ENCODE data around the gene CABCOCO1. TPM values are rescaled to one million over a fixed set of nuclear protein-coding genes. Genes with fewer than 3 reads are reported as not detected.

The CABCOCO1 gene
- total RNA-seq, 1 donor: 0.43 TPM

DNA sequence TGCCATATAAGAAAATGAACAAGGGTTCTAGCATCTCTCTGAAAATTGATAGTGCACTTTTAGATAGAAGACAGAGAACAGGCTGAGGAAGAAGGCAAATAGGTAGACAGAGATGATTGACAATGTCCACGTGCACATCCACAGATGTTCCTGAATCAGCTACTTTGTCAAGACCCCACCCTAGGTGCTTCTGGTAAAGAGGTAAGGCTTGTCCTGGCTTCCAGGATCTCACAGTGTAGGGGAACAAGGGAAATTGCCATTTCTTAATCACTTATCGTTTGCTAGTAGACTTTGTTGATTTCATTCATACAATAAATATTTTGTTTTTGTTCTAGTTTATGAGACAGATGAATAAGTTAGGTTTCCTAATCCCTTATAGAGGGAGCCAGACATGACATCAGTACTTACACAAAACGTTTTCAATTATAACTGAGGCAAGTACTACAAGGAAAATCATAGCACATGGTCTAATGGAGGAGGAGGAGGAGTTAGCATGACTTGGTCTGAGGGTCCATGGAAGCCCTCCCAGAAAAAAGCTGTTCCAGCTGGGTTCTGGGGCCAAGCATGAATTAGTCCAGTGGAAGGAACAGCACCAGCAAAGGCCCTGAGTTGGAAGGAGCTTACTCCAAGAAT is 122.9 kb downstream of the CABCOCO1 start:
- TF ChIP-seq, protein P1, sequence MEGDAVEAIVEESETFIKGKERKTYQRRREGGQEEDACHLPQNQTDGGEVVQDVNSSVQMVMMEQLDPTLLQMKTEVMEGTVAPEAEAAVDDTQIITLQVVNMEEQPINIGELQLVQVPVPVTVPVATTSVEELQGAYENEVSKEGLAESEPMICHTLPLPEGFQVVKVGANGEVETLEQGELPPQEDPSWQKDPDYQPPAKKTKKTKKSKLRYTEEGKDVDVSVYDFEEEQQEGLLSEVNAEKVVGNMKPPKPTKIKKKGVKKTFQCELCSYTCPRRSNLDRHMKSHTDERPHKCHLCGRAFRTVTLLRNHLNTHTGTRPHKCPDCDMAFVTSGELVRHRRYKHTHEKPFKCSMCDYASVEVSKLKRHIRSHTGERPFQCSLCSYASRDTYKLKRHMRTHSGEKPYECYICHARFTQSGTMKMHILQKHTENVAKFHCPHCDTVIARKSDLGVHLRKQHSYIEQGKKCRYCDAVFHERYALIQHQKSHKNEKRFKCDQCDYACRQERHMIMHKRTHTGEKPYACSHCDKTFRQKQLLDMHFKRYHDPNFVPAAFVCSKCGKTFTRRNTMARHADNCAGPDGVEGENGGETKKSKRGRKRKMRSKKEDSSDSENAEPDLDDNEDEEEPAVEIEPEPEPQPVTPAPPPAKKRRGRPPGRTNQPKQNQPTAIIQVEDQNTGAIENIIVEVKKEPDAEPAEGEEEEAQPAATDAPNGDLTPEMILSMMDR (IDR thresholded peaks at IDR 0.05; ENCODE audit: insufficient read depth, low read depth, low read length): no peak
- peak; percentile 75 for DNase-seq (ENCODE audit: low read depth)
- no peak overlapping the region for H3K4me3 ChIP-seq (ENCODE audit: low read depth, low read length)

DNA sequence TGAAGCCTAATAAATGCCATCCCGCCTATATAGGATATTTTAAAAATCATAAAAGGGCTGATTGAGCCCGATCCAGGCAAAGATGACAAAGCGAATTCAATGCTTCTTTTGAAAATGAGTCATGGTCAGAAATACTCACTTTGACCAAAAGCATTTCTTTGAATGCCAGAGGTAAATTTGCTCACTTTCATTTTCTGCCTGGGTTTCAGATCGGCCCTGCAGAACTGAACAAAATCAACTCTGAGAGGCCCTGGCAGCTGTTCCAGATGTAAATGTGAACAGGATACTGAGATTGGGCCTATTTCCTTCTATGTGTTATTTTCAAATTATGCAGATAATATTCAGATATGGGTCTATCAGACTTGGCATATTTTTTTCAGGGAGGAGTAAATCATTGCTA is 124.0 kb downstream of the CABCOCO1 start:
- peak overlapping the region; percentile 7 for H3K4me3 ChIP-seq (ENCODE audit: low read depth, low read length)
- TF ChIP-seq, protein P1 (IDR thresholded peaks at IDR 0.05; ENCODE audit: insufficient read depth, low read depth, low read length): no peak
- peak; percentile 84 for DNase-seq (ENCODE audit: low read depth)

DNA sequence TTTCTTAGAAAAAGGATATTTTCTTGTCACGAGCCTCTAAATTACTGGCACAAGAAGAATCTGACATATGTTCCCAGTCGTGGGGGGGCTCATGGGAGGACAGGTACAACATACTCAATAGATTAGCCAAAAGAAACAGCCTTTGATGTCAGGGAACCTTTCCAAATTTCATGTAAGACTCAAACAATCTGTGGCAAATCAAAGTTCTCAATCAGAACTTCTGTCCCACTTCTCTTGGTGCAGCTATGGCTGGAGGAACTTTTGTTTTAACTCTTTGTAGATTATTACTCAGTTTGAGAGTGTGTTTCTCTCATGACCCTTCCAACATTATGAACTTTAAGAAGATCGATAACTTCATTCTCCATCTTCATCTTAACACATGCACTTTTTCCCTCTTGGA is 124.4 kb downstream of the CABCOCO1 start:
- TF ChIP-seq, protein P1 (IDR thresholded peaks at IDR 0.05; ENCODE audit: insufficient read depth, low read depth, low read length): no peak
- DNase-seq (ENCODE audit: low read depth): no peak
- H3K4me3 ChIP-seq (ENCODE audit: low read depth, low read length): no peak overlapping the region

DNA sequence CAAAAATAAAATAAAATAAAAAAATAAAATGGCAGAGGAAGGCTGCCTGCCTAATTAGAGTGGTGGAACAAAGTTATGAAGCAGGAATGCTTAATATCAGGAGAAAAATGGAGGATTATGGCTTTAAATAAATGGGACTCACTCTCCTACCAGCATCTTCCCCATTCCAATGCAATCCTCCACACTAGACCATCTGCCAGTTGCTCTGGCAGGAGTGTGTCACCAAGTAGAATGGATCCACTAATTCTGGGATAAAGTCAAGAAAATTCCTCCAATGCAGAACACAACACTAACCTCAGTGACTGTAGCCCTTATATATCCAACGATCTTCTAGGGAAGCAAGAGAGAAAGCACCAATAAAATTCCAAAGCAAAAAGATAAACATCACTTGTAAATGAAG is 126.3 kb downstream of the CABCOCO1 start:
- TF ChIP-seq, protein P1 (IDR thresholded peaks at IDR 0.05; ENCODE audit: insufficient read depth, low read depth, low read length): no peak
- DNase-seq (ENCODE audit: low read depth): no peak

DNA sequence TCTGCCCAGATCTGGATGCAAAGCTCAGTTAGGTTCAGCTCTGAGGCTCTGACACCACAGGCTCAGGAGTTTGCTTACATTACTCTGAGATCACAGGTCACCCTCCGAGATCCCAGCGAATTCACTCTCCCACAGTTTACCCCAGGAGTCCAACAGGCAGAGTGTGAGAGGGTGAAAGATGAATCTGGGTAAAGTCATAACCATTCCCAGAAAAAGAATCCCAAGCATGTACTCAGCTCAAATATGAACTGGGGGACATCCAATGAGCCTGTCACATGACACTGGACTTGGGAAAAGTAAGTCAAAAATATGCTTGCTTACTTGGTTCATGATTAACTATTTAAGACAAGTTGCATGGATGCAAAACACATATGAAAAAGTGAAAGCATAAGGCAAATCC is 128.5 kb downstream of the CABCOCO1 start:
- TF ChIP-seq, protein P1 (IDR thresholded peaks at IDR 0.05; ENCODE audit: insufficient read depth, low read depth, low read length): no peak
- H3K4me3 ChIP-seq (ENCODE audit: low read depth, low read length): no peak overlapping the region
- DNase-seq (ENCODE audit: low read depth): peak; percentile 77

More for the DNA sequence above, 126.3 kb downstream of the CABCOCO1 start:
- no peak overlapping the region for H3K4me3 ChIP-seq (ENCODE audit: low read depth, low read length)

DNA sequence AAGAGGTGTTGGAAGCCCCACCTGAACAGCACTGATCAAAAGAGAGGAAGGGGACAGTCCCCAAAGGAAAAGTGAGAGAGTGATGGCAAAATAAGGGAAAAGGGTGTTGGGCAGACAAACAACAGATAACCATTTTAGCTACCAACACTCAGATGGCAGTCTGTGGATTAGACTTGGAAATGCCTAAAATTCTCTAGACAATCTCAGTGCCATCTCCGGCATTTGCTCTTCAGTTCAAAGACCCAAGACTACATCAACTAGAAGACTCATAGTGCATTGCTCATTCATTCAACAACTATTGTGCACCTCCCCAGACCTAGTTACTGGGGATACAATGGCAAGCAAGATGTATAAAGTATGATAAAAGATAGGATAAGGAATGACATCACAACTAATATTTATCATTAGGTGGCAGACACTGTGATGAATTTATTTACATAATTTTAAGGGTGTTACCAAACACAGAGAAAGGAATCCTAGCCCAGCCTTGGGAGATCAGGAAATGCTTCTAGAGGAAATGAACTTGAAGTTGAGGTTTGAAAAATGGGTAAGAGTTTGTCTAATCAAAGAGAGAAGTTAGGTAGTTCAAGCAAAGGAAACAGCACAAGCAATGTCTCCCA is 129.5 kb downstream of the CABCOCO1 start:
- TF ChIP-seq, protein P1 (IDR thresholded peaks at IDR 0.05; ENCODE audit: insufficient read depth, low read depth, low read length): no peak
- no peak overlapping the region for H3K4me3 ChIP-seq (ENCODE audit: low read depth, low read length)
- peak; percentile 49 for DNase-seq (ENCODE audit: low read depth)

All from fibroblast of villous mesenchyme (primary cell).